ENCODE data around the gene C12orf42.

The C12orf42 gene

GRCh38 chr12:103273645-103274044 lies 222.1 kb downstream of the C12orf42 start:
- Histone ChIP-seq H2AFZ (ENCODE audit: low read length) (no peak overlapping the region), H3K9me3 (ENCODE audit: low read length) (no peaks in the 10 kb centered on the region)

GRCh38 chr12:103272949-103273348 lies 222.8 kb downstream of the C12orf42 start:
- no peaks in the 10 kb centered on the region for H3K27me3 ChIP-seq (ENCODE audit: insufficient read depth, low read length)
- H3K79me2 ChIP-seq (ENCODE audit: insufficient read depth, low read length) = no peaks in the 10 kb centered on the region
- no peak overlapping the region for H3K4me3 ChIP-seq (ENCODE audit: low read depth, low read length, poor library complexity, severe bottlenecking)
- no peak overlapping the region for H3K4me2 ChIP-seq (ENCODE audit: low read length)
- H3K36me3 ChIP-seq (ENCODE audit: insufficient read depth, low read length) = no peaks in the 10 kb centered on the region
- no peaks in the 10 kb centered on the region for H3K4me1 ChIP-seq (ENCODE audit: insufficient read depth, low read length, severe bottlenecking)
- H3K9me3 ChIP-seq (ENCODE audit: low read length) = no peaks in the 10 kb centered on the region
- H3K9ac ChIP-seq (ENCODE audit: low read length) = no peak overlapping the region
- no peak overlapping the region for H3K27ac ChIP-seq (ENCODE audit: low read depth, low read length, poor library complexity, severe bottlenecking)
- no peak for TF ChIP-seq CTCF (IDR thresholded peaks at IDR 0.05; ENCODE audit: low read length)
- no peak for TF ChIP-seq EZH2 (IDR thresholded peaks at IDR 0.05; ENCODE audit: borderline replicate concordance, low read length)
- no peaks in the 10 kb centered on the region for H3F3A ChIP-seq (ENCODE audit: insufficient read depth, low read length)
- H4K20me1 ChIP-seq (ENCODE audit: insufficient read depth, low read length) = no peaks in the 10 kb centered on the region
- no peaks in the 10 kb centered on the region for H3K9me2 ChIP-seq (ENCODE audit: low read depth, low read length)
- H2AFZ ChIP-seq (ENCODE audit: low read length) = no peak overlapping the region

More at GRCh38 chr12:103273645-103274044, 222.1 kb downstream of the C12orf42 start:
- Histone ChIP-seq H3K36me3 (ENCODE audit: insufficient read depth, low read length) (no peaks in the 10 kb centered on the region), H3K79me2 (ENCODE audit: insufficient read depth, low read length) (no peaks in the 10 kb centered on the region), H3K9me2 (ENCODE audit: low read depth, low read length) (no peaks in the 10 kb centered on the region), H3K9ac (ENCODE audit: low read length) (no peak overlapping the region), H4K20me1 (ENCODE audit: insufficient read depth, low read length) (no peaks in the 10 kb centered on the region), H3K4me3 (ENCODE audit: low read depth, low read length, poor library complexity, severe bottlenecking) (no peak overlapping the region), H3K4me1 (ENCODE audit: insufficient read depth, low read length, severe bottlenecking) (no peaks in the 10 kb centered on the region), H3F3A (ENCODE audit: insufficient read depth, low read length) (no peaks in the 10 kb centered on the region), H3K27me3 (ENCODE audit: insufficient read depth, low read length) (no peaks in the 10 kb centered on the region), H3K4me2 (ENCODE audit: low read length) (no peak overlapping the region), H3K27ac (ENCODE audit: low read depth, low read length, poor library complexity, severe bottlenecking) (no peak overlapping the region)
- no peak for TF ChIP-seq EZH2 (IDR thresholded peaks at IDR 0.05; ENCODE audit: borderline replicate concordance, low read length)
- no peak for TF ChIP-seq CTCF (IDR thresholded peaks at IDR 0.05; ENCODE audit: low read length)

GRCh38 chr12:103269946-103270345 lies 225.8 kb downstream of the C12orf42 start:
- TF ChIP-seq EZH2 (IDR thresholded peaks at IDR 0.05; ENCODE audit: borderline replicate concordance, low read length) = no peak
- TF ChIP-seq CTCF (IDR thresholded peaks at IDR 0.05; ENCODE audit: low read length) = no peak
- H2AFZ ChIP-seq (ENCODE audit: low read length) = no peak overlapping the region
- H3K4me2 ChIP-seq (ENCODE audit: low read length) = no peak overlapping the region
- no peak overlapping the region for H3K4me3 ChIP-seq (ENCODE audit: low read depth, low read length, poor library complexity, severe bottlenecking)
- H3K27ac ChIP-seq (ENCODE audit: low read depth, low read length, poor library complexity, severe bottlenecking) = no peak overlapping the region
- no peaks in the 10 kb centered on the region for H3K9me2 ChIP-seq (ENCODE audit: low read depth, low read length)
- H3K36me3 ChIP-seq (ENCODE audit: insufficient read depth, low read length) = no peaks in the 10 kb centered on the region
- H4K20me1 ChIP-seq (ENCODE audit: insufficient read depth, low read length) = no peaks in the 10 kb centered on the region
- no peaks in the 10 kb centered on the region for H3K4me1 ChIP-seq (ENCODE audit: insufficient read depth, low read length, severe bottlenecking)
- H3K9ac ChIP-seq (ENCODE audit: low read length) = no peak overlapping the region
- H3F3A ChIP-seq (ENCODE audit: insufficient read depth, low read length) = no peaks in the 10 kb centered on the region
- no peaks in the 10 kb centered on the region for H3K9me3 ChIP-seq (ENCODE audit: low read length)
- no peaks in the 10 kb centered on the region for H3K27me3 ChIP-seq (ENCODE audit: insufficient read depth, low read length)
- no peaks in the 10 kb centered on the region for H3K79me2 ChIP-seq (ENCODE audit: insufficient read depth, low read length)
